Kidney (tissue), 14 donors: Measurements from ENCODE around the gene CES4A. TPM values are rescaled to one million over a fixed set of nuclear protein-coding genes. Genes with fewer than 3 reads are reported as not detected.
"Not testable (repeated sequence)": the region's sequence is repeated elsewhere in the genome, so short reads cannot be mapped to it uniquely, and the experiment has no call there.

Source experiments
- DNase-seq, 5 donors: peaks; one replicate each; pipeline ENCODE4 v3.0.0-alpha.2; 2013 to 2020
- FAIRE-seq: peaks from 2 replicates; lab custom pipeline; 2012; peaks lifted over from hg19 to GRCh38; lab: Jason Lieb, UNC
- H3K27ac ChIP-seq, 2 donors: one replicate each; pipeline ENCODE4 v1.7.0; 2013; ENCODE audit warnings: low read depth in 2 of 2, low read length in 2 of 2, inconsistent platforms in 1 of 2
- H3K27me3 ChIP-seq: one replicate; pipeline ENCODE4 v1.7.1; 2013; ENCODE audit warnings: low read length, inconsistent platforms; ENCODE audit not compliant: control insufficient read depth, insufficient read depth
- H3K36me3 ChIP-seq, 3 donors: one replicate each; pipeline versions ENCODE4 v1.7.0 to v1.7.1; 2013; ENCODE audit warnings: low read length in 3 of 3, control low read depth in 1 of 3, inconsistent platforms in 1 of 3; ENCODE audit not compliant: insufficient read depth in 3 of 3, control insufficient read depth in 2 of 3
- H3K4me1 ChIP-seq, 3 donors: one replicate each; pipeline versions ENCODE4 v1.7.0 to v1.7.1; 2013; ENCODE audit warnings: low read length in 3 of 3, inconsistent platforms in 1 of 3, low read depth in 1 of 3; ENCODE audit not compliant: control insufficient read depth in 2 of 3, insufficient read depth in 2 of 3
- H3K4me3 ChIP-seq, 3 donors: one replicate each; pipeline versions ENCODE4 v1.7.0 to v1.8.1; 2013; ENCODE audit warnings: low read length in 3 of 3, control low read depth in 1 of 3, inconsistent platforms in 1 of 3
- H3K9ac ChIP-seq, 3 donors: one replicate each; pipeline versions ENCODE4 v1.7.0 to v1.7.1; 2013; ENCODE audit warnings: low read length in 3 of 3, control low read depth in 1 of 3, inconsistent platforms in 1 of 3
- H3K9me3 ChIP-seq, 3 donors: one replicate each; pipeline versions ENCODE4 v1.7.0 to v1.7.1; 2013; ENCODE audit warnings: low read length in 3 of 3, control low read depth in 1 of 3, inconsistent platforms in 1 of 3; ENCODE audit not compliant: control insufficient read depth in 2 of 3, insufficient read depth in 1 of 3
- intact Hi-C: fragments of 100-400 bp; cut with DNase I; formaldehyde crosslinking; loops from one replicate; pipeline ENCODE4 v1.11.1; 2022
- polyA plus RNA-seq: library from polyadenylated mRNA; stranded (reverse); fragments of 350-450 nt; fragmentation: Illumina TruSeq; extraction: RNeasy Lipid Tissue Mini Kit (QIAGEN cat#74804); gene quantifications from one replicate; pipeline ENCODE4 v1.2.3, GENCODE V29; 2014; ENCODE audit warnings: low read depth, low replicate concordance; ENCODE audit not compliant: insufficient read depth
- total RNA-seq: library from RNA; stranded (reverse); fragmentation: NEBNext Ultra II Directional; extraction: Animal tissue kit (Norgen Biotek cat#: 25700); gene quantifications from one replicate; pipeline ENCODE4 v1.2.1, GENCODE V29; 2021
- TF ChIP-seq, protein P1 (sequence below): IDR thresholded peaks from 3 replicates; pipeline ENCODE4 v1.5.1; 2012; ENCODE audit warnings: mild to moderate bottlenecking, moderate library complexity, borderline replicate concordance; ENCODE audit not compliant: insufficient read depth; ENCODE audit errors: extremely low read depth
- donor health status: control.
- donor health status: control.
- donor health status: control.
- donor health status: control.
- donor health status: control.
- donor health status: DM: yes; HTN: yes; CAD: no.
- donor health status: Normal renal cell carcinoma (clear cell type).

Gene CES4A
- total and polyA plus RNA-seq, 2 donors from 2014 or later = 14.9 to 31.7 TPM

DNA sequence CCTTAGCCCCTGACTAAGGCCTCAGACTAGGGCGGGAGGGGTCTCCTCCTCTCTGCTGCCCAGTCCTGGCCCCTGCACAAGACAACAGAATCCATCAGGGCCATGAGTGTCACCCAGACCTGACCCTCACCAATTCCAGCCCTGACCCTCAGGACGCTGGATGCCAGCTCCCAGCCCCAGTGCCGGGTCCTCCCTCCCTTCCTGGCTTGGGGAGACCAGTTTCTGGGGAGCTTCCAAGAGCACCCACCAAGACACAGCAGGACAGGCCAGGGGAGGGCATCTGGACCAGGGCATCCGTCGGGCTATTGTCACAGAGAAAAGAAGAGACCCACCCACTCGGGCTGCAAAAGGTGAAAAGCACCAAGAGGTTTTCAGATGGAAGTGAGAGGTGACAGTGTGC is 14.7 kb upstream of the CES4A start:
- FAIRE-seq = no peak
- intact Hi-C loops = no loop called here
- H3K36me3 ChIP-seq = no peaks in the 10 kb centered on the region
- no peak for DNase-seq
- no peaks in the 10 kb centered on the region for H3K27me3 ChIP-seq
- H3K9ac ChIP-seq = no peak overlapping the region
- no peak overlapping the region for H3K4me3 ChIP-seq
- H3K9me3 ChIP-seq = no peaks in the 10 kb centered on the region
- TF ChIP-seq, protein P1, sequence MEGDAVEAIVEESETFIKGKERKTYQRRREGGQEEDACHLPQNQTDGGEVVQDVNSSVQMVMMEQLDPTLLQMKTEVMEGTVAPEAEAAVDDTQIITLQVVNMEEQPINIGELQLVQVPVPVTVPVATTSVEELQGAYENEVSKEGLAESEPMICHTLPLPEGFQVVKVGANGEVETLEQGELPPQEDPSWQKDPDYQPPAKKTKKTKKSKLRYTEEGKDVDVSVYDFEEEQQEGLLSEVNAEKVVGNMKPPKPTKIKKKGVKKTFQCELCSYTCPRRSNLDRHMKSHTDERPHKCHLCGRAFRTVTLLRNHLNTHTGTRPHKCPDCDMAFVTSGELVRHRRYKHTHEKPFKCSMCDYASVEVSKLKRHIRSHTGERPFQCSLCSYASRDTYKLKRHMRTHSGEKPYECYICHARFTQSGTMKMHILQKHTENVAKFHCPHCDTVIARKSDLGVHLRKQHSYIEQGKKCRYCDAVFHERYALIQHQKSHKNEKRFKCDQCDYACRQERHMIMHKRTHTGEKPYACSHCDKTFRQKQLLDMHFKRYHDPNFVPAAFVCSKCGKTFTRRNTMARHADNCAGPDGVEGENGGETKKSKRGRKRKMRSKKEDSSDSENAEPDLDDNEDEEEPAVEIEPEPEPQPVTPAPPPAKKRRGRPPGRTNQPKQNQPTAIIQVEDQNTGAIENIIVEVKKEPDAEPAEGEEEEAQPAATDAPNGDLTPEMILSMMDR = no peak
- peak overlapping the region in 1 of 2 donors; percentile 32 for H3K27ac ChIP-seq
- peaks cover 0 to 5% (median 4%) of the 10 kb centered on the region in 3 donors for H3K4me1 ChIP-seq

DNA sequence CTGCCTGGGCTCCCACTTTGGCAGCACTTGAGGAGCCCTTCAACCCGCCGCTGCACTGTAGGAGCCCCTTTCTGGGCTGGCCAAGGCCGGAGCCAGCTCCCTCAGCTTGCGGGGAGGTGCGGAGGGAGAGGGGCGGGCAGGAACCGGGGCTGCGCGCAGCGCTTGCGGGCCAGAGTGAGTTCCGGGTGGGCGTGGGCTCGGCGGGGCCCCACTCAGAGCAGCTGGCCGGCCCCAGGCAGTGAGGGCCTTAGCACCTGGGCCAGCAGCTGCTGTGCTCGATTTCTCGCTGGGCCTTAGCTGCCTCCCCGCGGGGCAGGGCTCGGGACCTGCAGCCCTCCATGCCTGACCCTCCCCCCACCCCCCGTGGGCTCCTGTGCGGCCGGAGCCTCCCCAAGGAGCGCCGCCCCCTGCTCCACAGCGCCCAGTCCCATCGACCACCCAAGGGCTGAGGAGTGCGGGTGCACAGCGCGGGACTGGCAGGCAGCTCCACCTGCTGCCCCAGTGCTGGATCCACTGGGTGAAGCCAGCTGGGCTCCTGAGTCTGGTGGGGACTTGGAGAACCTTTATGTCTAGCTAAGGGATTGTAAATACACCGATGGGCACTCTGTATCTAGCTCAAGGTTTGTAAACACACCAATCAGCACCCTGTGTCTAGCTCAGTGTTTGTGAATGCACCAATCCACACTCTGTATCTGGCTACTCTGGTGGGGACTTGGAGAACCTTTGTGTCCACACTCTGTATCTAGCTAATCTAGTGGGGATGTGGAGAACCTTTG is 14.0 kb upstream of the CES4A start:
- H3K9me3 ChIP-seq, DNase-seq, FAIRE-seq: not testable (repeated sequence)

DNA sequence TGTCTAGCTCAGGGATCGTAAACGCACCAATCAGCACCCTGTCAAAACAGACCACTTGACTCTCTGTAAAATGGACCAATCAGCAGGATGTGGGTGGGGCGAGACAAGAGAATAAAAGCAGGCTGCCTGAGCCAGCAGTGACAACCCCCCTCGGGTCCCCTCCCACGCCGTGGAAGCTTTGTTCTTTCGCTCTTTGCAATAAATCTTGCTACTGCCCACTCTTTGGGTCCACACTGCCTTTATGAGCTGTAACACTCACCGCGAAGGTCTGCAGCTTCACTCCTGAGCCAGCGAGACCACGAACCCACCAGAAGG is 13.5 kb upstream of the CES4A start:
- H3K4me3 ChIP-seq, H3K27ac ChIP-seq, H3K4me1 ChIP-seq, H3K36me3 ChIP-seq, H3K9ac ChIP-seq, H3K9me3 ChIP-seq, FAIRE-seq, intact Hi-C loops, H3K27me3 ChIP-seq: not testable (repeated sequence)
- DNase-seq = peak in 3 of 5 donors; percentile 40 to 55 (median 41)

More for the DNA sequence above, 14.0 kb upstream of the CES4A start:
- H3K4me3 ChIP-seq, H3K27me3 ChIP-seq, H3K27ac ChIP-seq, H3K4me1 ChIP-seq, H3K9ac ChIP-seq, H3K36me3 ChIP-seq, intact Hi-C loops: not testable (repeated sequence)

DNA sequence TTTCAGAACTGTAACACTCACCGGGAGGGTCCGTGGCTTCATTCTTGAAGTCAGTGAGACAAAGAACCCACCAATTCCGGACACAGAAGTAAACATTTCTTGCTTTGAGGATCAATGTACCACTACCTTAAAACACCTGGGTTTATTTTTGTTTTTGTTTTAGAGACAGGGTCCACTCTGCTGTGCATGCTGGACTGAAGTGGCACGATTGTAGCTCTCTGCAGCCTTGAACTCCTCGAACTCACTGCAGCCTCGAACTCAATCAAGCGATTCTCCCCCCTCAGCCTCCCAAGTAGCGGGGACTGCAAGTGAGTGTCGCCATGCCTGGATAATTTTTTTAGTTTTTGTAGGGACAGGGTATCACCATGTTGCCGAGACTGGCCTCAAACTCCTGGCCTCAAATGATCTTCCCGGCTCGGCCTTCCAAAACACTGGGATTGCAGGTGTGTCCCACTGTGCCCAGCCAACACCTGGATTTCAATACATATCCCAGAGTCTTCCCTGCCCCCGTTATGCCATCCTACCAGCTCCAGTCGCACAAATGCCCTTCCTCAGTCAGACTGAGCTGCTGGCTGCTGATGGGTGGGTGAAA is 13.0 kb upstream of the CES4A start:
- DNase-seq = no peak
- no peak for FAIRE-seq
- Histone ChIP-seq H3K27ac (no peak overlapping the region), H3K9ac (no peak overlapping the region), H3K9me3 (no peaks in the 10 kb centered on the region), H3K4me3 (no peak overlapping the region), H3K27me3 (no peaks in the 10 kb centered on the region), H3K4me1 (peaks cover 0 to 5% (median 4%) of the 10 kb centered on the region in 3 donors), H3K36me3 (no peaks in the 10 kb centered on the region)
- intact Hi-C loops = no loop called here
- TF ChIP-seq, protein P1 = no peak
